Measurements from ENCODE around the gene FOXM1.

- TF ChIP-seq CTCF (IDR thresholded peaks at IDR 0.05) (no peak), EZH2 (IDR thresholded peaks at IDR 0.05) (no peak)
Measured at GRCh38 chr12:2895051-2895451, 18.1 kb upstream of the FOXM1 start.
